SK-N-MC (cell line): ENCODE results near the gene LSAMP.

Source experiments
- DNase-seq: peaks from one replicate; pipeline ENCODE4 v3.0.0-alpha.2; 2011; ENCODE audit warnings: low read depth, low spot score
- H3K27ac ChIP-seq: fragments of 200-600 bp; sonication (generic); 2 replicates; pipeline ENCODE4 v1.5.1; 2016; ENCODE audit warnings: mixed run types
- H3K36me3 ChIP-seq: fragments of 200-600 bp; sonication (generic); 2 replicates; pipeline ENCODE4 v1.6.1; 2017; ENCODE audit warnings: antibody characterized with exemption, low read length, mixed read lengths; ENCODE audit not compliant: insufficient read depth
- H3K4me3 ChIP-seq: fragments of 200-600 bp; sonication (generic); 2 replicates; pipeline ENCODE4 v1.5.1; 2016
- H3K9ac ChIP-seq: fragments of 200-600 bp; sonication (generic); 2 replicates; pipeline ENCODE4 v1.8.0; 2017; ENCODE audit warnings: mixed run types, mixed read lengths; ENCODE audit not compliant: insufficient read length
- H3K9me3 ChIP-seq: fragments of 200-600 bp; sonication (generic); 2 replicates; pipeline ENCODE4 v1.6.1; 2017; ENCODE audit warnings: low read depth, mild to moderate bottlenecking, antibody characterized with exemption, low read length, moderate library complexity, mixed read lengths
- EZH2 ChIP-seq: fragments of 200-600 bp; sonication (generic); IDR thresholded peaks from one replicate; pipeline ENCODE4 v1.6.1; 2017; ENCODE audit warnings: antibody characterized with exemption
- FOXP2 ChIP-seq: optimal IDR thresholded peaks from 2 replicates; pipeline ENCODE3; 2011; ENCODE audit warnings: mild to moderate bottlenecking, moderate library complexity; ENCODE audit not compliant: insufficient read depth; ENCODE audit errors: extremely low read length, control extremely low read depth
- POLR2AphosphoS5 ChIP-seq: IDR thresholded peaks from 2 replicates; pipeline ENCODE4 v1.6.1; 2012; ENCODE audit warnings: mild to moderate bottlenecking, low read depth, low read length, borderline replicate concordance

LSAMP gene

DNA sequence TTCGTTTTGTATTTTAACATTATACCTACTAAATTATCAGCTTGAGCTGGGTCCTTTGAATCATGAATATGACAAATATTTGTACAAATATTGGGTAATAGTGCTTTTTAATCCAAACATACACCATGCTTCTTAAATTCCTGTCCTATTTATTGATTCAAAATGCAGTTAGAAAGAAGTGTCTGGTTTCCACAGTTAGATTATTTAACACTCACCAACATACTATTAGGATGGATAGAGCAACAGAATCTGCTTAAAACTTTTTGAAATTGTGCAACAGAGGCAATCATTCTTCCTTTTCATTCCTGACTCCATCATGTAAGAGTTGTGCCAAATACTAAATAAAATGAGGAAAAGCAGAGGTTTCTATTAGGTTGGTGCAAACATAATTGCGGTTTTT, 281.2 kb downstream of the LSAMP start:
- no peak for DNase-seq

DNA sequence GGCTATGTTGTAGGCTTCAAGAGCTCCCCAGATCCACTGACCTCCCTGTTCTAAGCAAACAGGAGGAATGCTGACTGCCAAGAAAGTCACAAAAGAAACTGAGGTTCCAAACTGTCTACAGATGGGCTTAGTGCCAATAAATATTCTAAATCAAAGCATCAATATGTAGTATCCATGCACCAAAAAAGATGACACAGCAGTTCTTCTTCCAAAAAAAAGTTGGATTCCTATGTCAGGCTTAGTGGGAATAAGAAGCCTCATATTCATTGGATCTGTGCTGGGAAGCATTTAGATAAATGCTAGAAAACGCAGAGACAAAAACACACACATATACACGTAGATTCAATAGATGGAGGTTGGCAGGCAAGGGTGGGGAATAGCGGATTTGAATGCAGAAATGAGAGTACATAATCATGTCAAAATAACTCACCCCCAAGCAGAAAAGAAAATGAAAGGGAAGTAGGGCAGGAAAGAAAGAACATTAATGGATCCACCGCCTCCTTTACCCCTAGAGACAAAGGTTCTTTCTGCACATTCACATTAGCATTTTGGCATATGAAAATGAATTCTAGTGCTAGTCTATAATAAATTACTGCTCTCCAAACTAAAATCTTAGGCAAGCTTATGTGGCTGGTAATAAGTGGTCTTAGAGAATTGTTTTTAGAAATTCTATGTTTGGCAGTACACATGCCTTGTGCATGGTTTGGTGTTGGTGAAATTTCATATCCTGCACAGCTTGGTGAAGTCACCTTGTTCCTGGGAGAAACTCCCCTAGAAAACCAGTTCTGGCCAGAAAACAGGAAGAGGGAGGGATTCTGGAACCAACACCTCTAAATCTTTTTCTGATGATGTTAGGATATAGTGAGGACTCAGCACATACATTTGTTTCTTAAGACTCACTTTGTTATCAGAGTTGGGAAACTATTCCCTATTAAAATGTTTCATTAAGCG, 283.4 kb downstream of the LSAMP start:
- Histone ChIP-seq H3K36me3 (peaks cover 10% of the 10 kb centered on the region; the same call in 1 of the 2 replicates), H3K9ac (peak overlapping the region; percentile 49), H3K27ac (peak overlapping the region; percentile 91), H3K4me3 (peak overlapping the region; percentile 70), H3K9me3 (peaks cover 4% of the 10 kb centered on the region; the same call in 1 of the 2 replicates)
- DNase-seq = no peak
- TF ChIP-seq FOXP2 (no peak), POLR2AphosphoS5 (no peak), EZH2 (no peak)

More for the DNA sequence above, 281.2 kb downstream of the LSAMP start:
- H3K4me3 ChIP-seq = no peak overlapping the region
- TF ChIP-seq EZH2 (no peak), FOXP2 (no peak), POLR2AphosphoS5 (no peak)
- no peak overlapping the region for H3K9ac ChIP-seq
- H3K36me3 ChIP-seq = peaks cover 7% of the 10 kb centered on the region; the same call in 1 of the 2 replicates
- H3K9me3 ChIP-seq = no peaks in the 10 kb centered on the region
- H3K27ac ChIP-seq = peak overlapping the region; percentile 48

DNA sequence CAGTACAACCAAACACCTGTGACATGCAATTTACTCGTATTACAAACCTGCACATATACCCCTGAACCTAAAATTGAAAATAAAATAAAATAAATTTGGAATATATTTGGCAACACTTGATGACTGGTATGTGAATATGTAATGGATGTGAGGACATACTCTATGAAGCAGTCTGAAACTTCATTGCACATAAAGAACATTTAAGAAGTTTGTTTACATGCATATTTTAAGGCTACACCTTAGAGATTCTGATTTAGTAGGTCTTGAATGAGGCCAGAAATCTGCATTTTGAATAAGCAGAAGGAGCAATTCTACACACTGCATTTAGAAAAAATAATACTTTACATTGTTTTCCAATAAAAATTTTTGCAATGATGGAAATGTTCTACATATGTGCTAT, 284.7 kb downstream of the LSAMP start:
- peak overlapping the region; percentile 91; the same call in 1 of the 2 replicates for H3K27ac ChIP-seq
- peaks cover 10% of the 10 kb centered on the region; the same call in 1 of the 2 replicates for H3K36me3 ChIP-seq
- no peak for TF ChIP-seq EZH2
- no peak for TF ChIP-seq FOXP2
- TF ChIP-seq POLR2AphosphoS5 = no peak
- peaks cover 4% of the 10 kb centered on the region; the same call in 1 of the 2 replicates for H3K9me3 ChIP-seq
- no peak overlapping the region for H3K9ac ChIP-seq
- no peak for DNase-seq
- no peak overlapping the region for H3K4me3 ChIP-seq

DNA sequence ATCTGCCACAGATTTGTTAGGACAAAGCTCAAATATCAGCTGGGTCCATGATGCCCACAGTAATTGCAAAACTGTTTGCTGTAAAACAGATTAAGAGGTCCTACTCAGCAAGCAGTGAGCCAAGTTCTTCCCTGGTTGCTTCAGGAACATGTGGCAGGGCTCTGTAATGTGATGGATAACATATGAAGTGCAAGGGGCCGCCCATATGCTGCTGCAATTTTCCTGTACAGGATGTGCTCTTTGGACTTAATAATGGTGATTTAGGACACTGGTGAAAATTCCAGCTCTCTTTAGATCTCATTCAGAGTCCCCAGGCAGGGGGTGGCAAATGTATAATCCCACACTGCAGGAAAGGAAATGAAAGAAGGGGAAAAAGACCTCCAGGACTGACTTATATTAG, 289.4 kb downstream of the LSAMP start:
- no peak overlapping the region for H3K4me3 ChIP-seq
- no peak for DNase-seq
- no peak overlapping the region for H3K9ac ChIP-seq
- peaks cover 4% of the 10 kb centered on the region; the same call in 1 of the 2 replicates for H3K9me3 ChIP-seq
- peaks cover 10% of the 10 kb centered on the region; the same call in 1 of the 2 replicates for H3K36me3 ChIP-seq
- H3K27ac ChIP-seq = peak overlapping the region; percentile 63
- no peak for TF ChIP-seq FOXP2
- no peak for TF ChIP-seq POLR2AphosphoS5
- TF ChIP-seq EZH2 = no peak

DNA sequence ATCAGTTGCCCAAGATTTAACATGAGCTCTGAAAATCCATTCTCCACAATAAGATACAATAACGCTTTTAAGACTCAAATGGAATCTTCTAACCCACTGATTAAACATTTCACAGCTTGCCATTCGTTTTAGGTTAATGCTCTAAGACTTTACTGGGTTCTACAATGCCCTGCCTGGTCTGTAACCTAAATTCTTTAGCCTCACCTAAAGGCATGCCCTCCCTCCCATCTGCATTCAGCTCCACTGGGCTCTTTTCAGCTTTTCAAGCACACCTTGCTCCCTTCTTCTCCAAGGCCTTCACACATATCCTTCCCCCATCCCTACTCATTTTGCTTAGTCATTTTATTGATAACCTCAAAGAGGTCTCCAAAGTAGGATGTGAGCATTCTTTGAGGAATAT, 290.9 kb downstream of the LSAMP start:
- no peak for DNase-seq
- H3K36me3 ChIP-seq = peaks cover 5% of the 10 kb centered on the region; the same call in 1 of the 2 replicates
- H3K9ac ChIP-seq = peak overlapping the region; percentile 10
- TF ChIP-seq EZH2 = no peak
- TF ChIP-seq POLR2AphosphoS5 = no peak
- TF ChIP-seq FOXP2 = no peak
- peak overlapping the region; percentile 46; the same call in 1 of the 2 replicates for H3K4me3 ChIP-seq
- H3K9me3 ChIP-seq = peaks cover 4% of the 10 kb centered on the region; the same call in 1 of the 2 replicates
- peak overlapping the region; percentile 94 for H3K27ac ChIP-seq

DNA sequence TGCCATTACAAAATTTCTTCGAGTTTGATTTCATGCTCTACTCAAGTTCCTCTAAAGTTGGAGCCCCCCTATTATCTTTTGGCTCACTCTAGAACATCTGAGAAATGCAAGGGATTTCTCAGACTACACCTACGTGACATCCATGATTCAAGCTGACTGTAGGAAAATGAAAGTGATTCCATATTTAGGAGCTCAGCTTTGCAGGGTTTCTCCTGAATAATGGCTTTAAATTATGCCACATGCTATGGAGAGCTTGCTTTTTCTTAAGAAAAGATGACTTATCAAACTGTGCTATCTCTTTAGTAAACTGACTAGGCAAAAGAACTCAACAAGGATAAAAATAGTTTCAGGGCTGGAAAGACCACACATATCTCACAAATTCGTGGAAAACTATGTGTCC, 292.1 kb downstream of the LSAMP start:
- H3K27ac ChIP-seq = peak overlapping the region; percentile 94

DNA sequence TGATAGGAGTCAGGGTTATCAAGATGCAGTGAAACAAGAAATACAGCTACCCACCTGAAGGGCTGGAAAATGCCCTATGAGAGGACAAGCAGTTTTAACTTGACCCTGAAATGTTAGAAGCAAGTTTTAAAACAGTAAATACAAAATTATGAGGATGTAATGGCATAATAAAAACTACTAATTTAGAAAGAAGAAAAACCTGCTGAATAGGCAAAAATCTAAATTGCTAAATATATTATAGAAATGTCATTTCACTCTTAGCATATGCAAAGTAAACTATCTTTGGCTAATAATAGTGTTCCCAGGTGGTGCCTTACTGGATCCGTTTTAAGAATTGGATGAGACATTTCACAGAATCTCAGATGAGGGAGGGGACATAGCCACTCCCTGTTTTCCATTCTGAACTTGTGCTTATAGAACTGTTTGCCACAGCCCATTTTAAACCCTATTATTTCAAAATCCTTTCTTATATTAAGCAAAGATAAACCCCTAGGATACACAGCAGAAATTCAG, 294.6 kb downstream of the LSAMP start:
- TF ChIP-seq EZH2 = no peak
- no peak for TF ChIP-seq POLR2AphosphoS5
- TF ChIP-seq FOXP2 = no peak
- DNase-seq = no peak
- H3K27ac ChIP-seq = peak overlapping the region; percentile 94; the same call in 1 of the 2 replicates

More for the DNA sequence above, 292.1 kb downstream of the LSAMP start:
- no peaks in the 10 kb centered on the region for H3K36me3 ChIP-seq
- peak; percentile 56 for DNase-seq
- peak overlapping the region; percentile 77 for H3K4me3 ChIP-seq
- TF ChIP-seq POLR2AphosphoS5 (no peak), FOXP2 (no peak), EZH2 (no peak)
- H3K9ac ChIP-seq = peak overlapping the region; percentile 78
- no peaks in the 10 kb centered on the region for H3K9me3 ChIP-seq

DNA sequence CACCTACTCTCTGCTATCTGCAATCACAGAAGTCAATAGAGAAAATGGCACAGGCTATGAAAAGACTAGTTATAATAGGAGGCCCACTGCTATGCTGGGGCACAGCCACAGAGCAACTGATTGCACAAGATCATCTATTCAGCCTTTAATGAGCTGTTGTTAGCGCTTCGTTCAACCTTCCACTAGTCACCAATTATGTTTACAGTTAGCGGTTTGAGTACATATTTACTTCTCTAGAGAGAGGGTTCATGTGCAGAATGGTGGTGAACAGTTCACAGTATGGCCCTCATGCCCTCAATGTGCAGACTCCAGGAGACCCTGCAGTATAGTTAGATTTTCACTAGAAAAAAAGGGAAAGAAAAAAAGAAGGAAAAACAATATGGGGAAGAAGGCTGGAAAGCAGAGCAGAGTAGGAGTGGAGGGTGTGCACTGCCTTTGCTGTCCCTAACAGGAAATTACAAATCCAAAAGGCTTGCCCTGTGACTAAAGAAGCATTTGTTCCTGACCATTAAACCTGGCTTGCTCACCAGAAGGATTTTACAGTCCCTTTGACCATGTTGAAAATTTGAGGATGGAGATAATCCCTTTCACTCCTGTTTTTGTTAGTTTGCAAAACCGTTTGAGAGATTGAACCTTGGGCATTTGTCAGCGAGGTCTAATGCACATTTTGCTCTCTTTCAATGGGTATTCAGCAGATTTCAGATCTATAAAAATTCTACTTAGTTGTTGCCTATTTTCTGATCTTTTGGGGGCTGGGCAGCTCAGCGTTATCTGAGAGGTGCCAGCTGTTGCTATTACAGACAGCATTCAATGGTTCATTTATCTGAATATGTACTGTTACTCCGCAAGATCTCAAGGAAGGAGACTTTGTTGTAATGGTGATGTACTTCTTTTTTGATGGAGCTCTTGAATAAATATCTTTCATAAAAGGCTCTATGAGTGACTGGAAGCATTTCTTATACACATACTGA, 296.1 kb downstream of the LSAMP start:
- H3K9me3 ChIP-seq = peaks cover 18% of the 10 kb centered on the region; the same call in 1 of the 2 replicates
- no peak overlapping the region for H3K4me3 ChIP-seq
- no peak overlapping the region for H3K9ac ChIP-seq
- peaks cover 15% of the 10 kb centered on the region for H3K36me3 ChIP-seq
- DNase-seq = no peak
- TF ChIP-seq POLR2AphosphoS5 (no peak), FOXP2 (peak; percentile 29)
- H3K27ac ChIP-seq = peak overlapping the region; percentile 69

More for the DNA sequence above, 294.6 kb downstream of the LSAMP start:
- Histone ChIP-seq H3K9me3 (peaks cover 12% of the 10 kb centered on the region; the same call in 1 of the 2 replicates), H3K4me3 (no peak overlapping the region), H3K9ac (no peak overlapping the region), H3K36me3 (peaks cover 5% of the 10 kb centered on the region)
